GM12873 (cell line): ENCODE data around the gene RETREG1.

Experiments used
- CTCF ChIP-seq: IDR thresholded peaks from 2 replicates; pipeline ENCODE4 v1.5.1; 2012; ENCODE audit warnings: low read depth, mild to moderate bottlenecking, moderate library complexity, low read length, control low read depth; ENCODE audit not compliant: insufficient read depth; ENCODE audit errors: missing control alignments

Gene RETREG1

GRCh38 chr5:16454686-16455085, 162.1 kb downstream of the RETREG1 start:
- TF ChIP-seq CTCF, result no peak

- no peak for TF ChIP-seq CTCF
These were observed 163.2 kb downstream of the RETREG1 start for GRCh38 chr5:16453609-16454008.

GRCh38 chr5:16450163-16450562, 166.6 kb downstream of the RETREG1 start:
- no peak for TF ChIP-seq CTCF

DNA sequence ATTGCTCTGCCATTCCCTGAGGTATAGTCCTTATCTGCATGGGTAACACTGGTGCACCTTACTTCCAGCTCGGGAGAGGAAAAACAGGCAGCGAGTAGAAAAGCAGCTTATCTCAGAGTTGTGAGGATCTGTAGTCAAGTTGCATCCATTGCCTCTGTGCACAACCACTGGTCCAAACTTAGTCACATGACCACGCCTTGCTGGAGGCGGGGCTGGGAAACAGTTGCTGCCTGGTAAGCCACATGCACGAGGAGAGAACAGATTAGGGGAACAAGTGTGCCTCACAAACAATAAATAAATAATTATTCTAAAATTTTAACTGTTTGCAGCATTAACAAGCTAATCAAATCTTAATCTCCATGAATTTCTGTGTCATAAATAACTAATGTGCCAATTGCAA, 169.8 kb downstream of the RETREG1 start:
- TF ChIP-seq CTCF, result no peak

DNA sequence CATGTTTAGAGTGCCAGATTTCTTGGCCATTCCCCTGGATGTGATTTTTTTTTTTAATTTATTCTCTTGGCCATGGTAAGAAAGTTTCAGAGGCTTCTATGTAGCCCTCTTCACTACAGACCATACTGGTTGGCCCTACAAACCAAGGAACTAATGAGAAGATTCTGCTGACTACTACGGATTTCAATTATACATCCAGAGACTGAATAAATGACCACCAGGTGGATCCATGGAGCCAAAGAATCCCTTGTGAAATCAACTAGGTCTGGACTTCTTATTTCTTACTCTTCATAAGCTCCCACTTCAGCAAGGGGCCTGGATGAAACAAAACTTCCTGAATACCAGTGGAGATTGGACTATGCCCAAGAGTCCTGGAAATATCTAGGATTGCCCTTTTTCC, 178.8 kb downstream of the RETREG1 start:
- peak; percentile 6 for TF ChIP-seq CTCF

- no peak for TF ChIP-seq CTCF
These were observed 185.3 kb downstream of the RETREG1 start for GRCh38 chr5:16431490-16431889.

GRCh38 chr5:16430349-16431089, 186.3 kb downstream of the RETREG1 start:
- no peak for TF ChIP-seq CTCF
